ENCODE results near the gene SUDS3.

DNA sequence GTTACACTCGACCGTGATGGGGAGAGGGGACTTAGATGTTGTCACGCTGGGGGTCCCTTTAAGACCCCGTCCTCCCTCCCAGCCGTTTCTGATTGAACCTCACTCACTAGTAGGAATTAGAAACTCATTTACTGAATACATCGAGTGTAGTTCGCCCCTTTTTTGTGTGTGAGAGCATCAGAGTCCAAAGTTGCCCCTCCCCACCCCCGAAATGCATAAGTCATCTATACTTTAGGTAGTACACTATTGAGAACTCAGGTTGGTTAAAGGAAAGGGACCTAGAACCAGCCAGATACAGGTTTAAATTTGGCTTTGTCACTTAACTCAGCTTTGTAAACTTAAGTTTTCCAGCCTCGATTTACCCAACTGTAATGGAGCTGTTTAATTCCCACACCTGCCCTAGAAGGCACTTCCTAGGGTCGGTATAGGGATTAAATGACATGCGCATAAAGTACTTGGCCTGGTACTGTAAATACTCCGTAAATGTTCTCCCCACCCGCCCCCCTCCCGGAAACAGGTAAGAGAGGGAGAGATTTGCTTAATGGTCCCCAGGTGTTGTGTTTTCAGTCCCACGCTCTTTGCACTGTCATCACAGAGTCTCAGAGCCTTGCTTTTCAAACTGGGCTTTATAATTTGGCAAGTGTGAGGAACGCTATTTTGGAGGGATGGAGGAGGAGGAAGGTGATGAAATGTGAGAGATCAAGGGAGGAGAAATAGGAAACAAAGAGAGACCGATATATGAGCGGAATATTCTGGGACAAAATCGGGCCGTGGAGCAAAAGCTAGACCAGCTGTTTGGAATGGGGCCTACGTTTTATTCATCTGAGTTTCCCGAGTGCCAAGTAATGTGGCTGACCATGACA lies 897 bp downstream of the SUDS3 start:
- TF ChIP-seq, protein P1, sequence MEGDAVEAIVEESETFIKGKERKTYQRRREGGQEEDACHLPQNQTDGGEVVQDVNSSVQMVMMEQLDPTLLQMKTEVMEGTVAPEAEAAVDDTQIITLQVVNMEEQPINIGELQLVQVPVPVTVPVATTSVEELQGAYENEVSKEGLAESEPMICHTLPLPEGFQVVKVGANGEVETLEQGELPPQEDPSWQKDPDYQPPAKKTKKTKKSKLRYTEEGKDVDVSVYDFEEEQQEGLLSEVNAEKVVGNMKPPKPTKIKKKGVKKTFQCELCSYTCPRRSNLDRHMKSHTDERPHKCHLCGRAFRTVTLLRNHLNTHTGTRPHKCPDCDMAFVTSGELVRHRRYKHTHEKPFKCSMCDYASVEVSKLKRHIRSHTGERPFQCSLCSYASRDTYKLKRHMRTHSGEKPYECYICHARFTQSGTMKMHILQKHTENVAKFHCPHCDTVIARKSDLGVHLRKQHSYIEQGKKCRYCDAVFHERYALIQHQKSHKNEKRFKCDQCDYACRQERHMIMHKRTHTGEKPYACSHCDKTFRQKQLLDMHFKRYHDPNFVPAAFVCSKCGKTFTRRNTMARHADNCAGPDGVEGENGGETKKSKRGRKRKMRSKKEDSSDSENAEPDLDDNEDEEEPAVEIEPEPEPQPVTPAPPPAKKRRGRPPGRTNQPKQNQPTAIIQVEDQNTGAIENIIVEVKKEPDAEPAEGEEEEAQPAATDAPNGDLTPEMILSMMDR (IDR thresholded peaks at IDR 0.05) = no peak
- TF ChIP-seq POLR2A (IDR thresholded peaks at IDR 0.05) = no peak

Measured in right lobe of liver (tissue), 4 donors.